ENCODE measurements around the gene PRCD.

DNA sequence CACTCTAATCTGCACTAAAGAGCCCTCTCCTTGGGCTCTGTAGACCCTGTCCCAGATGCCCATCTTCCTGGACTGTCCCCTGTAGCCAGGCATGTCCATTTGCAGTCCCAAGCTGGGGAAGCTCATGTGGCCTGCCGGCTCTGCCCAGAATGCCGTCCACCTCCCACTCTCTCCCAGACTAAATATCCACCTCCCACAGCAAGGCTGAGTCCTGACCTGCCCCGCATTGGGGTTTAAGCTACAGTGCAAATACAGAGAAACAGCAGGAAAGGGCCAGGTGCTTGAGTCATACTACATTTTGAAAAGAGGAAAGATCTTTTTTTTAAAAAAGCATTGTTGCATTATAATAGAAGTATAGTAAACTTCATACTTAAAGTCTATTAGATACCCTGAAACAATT is 42.8 kb downstream of the PRCD start:
- no peak for TF ChIP-seq POLR2A (IDR thresholded peaks at IDR 0.05; ENCODE audit: low read length)
- TF ChIP-seq GATA1 (IDR thresholded peaks at IDR 0.05; ENCODE audit: low read depth, low read length): no peak

All from erythroblast (primary cell).